Lower leg skin (tissue), 3 donors: ENCODE results near the gene PLCB1.

Experiments
- CTCF ChIP-seq, 3 donors: fragments of 450-650 bp; IDR thresholded peaks; one replicate each; pipeline ENCODE4 v1.5.1; 2016; ENCODE audit warnings: antibody characterized with exemption in 3 of 3, mild to moderate bottlenecking in 3 of 3, moderate library complexity in 2 of 3
- POLR2A ChIP-seq, 2 donors: fragments of 450-650 bp; IDR thresholded peaks; one replicate each; pipeline ENCODE4 v1.6.1; 2016 to 2017; ENCODE audit warnings: antibody characterized with exemption in 2 of 2, mild to moderate bottlenecking in 1 of 2, moderate library complexity in 1 of 2

GRCh38 chr20:8671370-8671961 is 539.4 kb downstream of the PLCB1 start:
- TF ChIP-seq POLR2A (IDR thresholded peaks at IDR 0.05) = no peak
- no peak for TF ChIP-seq CTCF (IDR thresholded peaks at IDR 0.05)
